Right lobe of liver (tissue), 4 donors: ENCODE results near the gene SNX14.
"Not testable (repeated sequence)": the region's sequence is repeated elsewhere in the genome, so short reads cannot be mapped to it uniquely, and the experiment has no call there.

Experiments used
- POLR2A ChIP-seq: fragments of 450-650 bp; IDR thresholded peaks from one replicate; pipeline ENCODE4 v1.6.1; 2017; ENCODE audit warnings: antibody characterized with exemption, mild to moderate bottlenecking
- TF ChIP-seq, protein P1 (sequence below), 4 donors: fragments of 200-600 bp in 3 of 4; fragments of 450-650 bp in 1 of 4; IDR thresholded peaks; one replicate each; pipeline versions ENCODE4 v1.5.1 to v1.8.0; 2016 to 2022; ENCODE audit warnings: antibody characterized with exemption in 4 of 4, mild to moderate bottlenecking in 2 of 4
- donor health status: DM: no; HTN: no; CAD: no.
- donor health status: DM: no; HTN: no; CAD: no.
- donor health status: DM: no; HTN: yes; CAD: no.

DNA sequence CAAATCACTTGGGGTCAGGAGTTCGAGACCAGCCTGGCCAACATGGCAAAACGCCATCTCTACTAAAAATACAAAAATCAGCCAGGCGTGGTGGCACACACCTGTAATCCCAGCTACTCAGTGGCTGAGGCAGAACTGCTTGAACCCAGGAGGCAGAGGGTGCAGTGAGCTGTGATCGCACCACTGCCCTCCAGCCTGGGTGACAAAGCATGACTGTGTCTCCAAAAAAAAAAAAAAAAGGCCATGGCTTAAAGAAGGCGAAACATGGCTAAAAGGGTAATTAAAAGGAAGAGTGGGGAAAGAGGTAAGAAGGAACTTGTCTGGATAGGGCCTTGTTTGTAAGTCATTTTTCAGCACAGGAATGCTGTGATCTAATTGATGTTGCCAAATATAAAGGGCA lies 37.5 kb upstream of the SNX14 start:
- TF ChIP-seq, protein P1, sequence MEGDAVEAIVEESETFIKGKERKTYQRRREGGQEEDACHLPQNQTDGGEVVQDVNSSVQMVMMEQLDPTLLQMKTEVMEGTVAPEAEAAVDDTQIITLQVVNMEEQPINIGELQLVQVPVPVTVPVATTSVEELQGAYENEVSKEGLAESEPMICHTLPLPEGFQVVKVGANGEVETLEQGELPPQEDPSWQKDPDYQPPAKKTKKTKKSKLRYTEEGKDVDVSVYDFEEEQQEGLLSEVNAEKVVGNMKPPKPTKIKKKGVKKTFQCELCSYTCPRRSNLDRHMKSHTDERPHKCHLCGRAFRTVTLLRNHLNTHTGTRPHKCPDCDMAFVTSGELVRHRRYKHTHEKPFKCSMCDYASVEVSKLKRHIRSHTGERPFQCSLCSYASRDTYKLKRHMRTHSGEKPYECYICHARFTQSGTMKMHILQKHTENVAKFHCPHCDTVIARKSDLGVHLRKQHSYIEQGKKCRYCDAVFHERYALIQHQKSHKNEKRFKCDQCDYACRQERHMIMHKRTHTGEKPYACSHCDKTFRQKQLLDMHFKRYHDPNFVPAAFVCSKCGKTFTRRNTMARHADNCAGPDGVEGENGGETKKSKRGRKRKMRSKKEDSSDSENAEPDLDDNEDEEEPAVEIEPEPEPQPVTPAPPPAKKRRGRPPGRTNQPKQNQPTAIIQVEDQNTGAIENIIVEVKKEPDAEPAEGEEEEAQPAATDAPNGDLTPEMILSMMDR (IDR thresholded peaks at IDR 0.05): not testable (repeated sequence)
- TF ChIP-seq POLR2A: not testable (repeated sequence)
